Measurements from ENCODE around the gene UBALD2. TPM values are rescaled to one million over a fixed set of nuclear protein-coding genes. Genes with fewer than 3 reads are reported as not detected.

The UBALD2 gene
- total and polyA plus RNA-seq, 2 of the 13 experiments (the other 11 are each of a cell fraction or from before 2014, with no cell fraction given): 3.3 to 89.7 TPM

GRCh38 chr17:76266244-76266938 lies 1.2 kb downstream of the UBALD2 start (continued):
- TF ChIP-seq ZNF407 (CRISPR knock-in tag; IDR thresholded peaks at IDR 0.05; ENCODE audit: not compliant biosample characterization) (no peak), TMF1 (CRISPR knock-in tag; IDR thresholded peaks at IDR 0.05; ENCODE audit: low read depth) (no peak), IKZF5 (CRISPR knock-in tag; IDR thresholded peaks at IDR 0.05) (no peak), MLLT10 (CRISPR knock-in tag; IDR thresholded peaks at IDR 0.05) (no peak), SMAD9 (CRISPR knock-in tag; IDR thresholded peaks at IDR 0.05) (no peak), PTBP1 (IDR thresholded peaks at IDR 0.05; ENCODE audit: low read depth, low read length, poor library complexity, severe bottlenecking) (no peak), SATB2 (CRISPR knock-in tag; IDR thresholded peaks at IDR 0.05) (no peak), SKI (IDR thresholded peaks at IDR 0.05; ENCODE audit: partially characterized antibody) (no peak), JUN (CRISPR knock-in tag; IDR thresholded peaks at IDR 0.05) (no peak), ZNF7 (CRISPR knock-in tag; IDR thresholded peaks at IDR 0.05) (no peak), ZBTB8A (CRISPR knock-in tag; IDR thresholded peaks at IDR 0.05; ENCODE audit: borderline replicate concordance, low read depth) (0 out of 2 replicates have a peak, but pooled peaks have one; percentile 25), ZNF512 (CRISPR knock-in tag; IDR thresholded peaks at IDR 0.05) (no peak)

All from HepG2 (cell line).